ENCODE data around the gene PLXNA4.

The PLXNA4 gene

DNA sequence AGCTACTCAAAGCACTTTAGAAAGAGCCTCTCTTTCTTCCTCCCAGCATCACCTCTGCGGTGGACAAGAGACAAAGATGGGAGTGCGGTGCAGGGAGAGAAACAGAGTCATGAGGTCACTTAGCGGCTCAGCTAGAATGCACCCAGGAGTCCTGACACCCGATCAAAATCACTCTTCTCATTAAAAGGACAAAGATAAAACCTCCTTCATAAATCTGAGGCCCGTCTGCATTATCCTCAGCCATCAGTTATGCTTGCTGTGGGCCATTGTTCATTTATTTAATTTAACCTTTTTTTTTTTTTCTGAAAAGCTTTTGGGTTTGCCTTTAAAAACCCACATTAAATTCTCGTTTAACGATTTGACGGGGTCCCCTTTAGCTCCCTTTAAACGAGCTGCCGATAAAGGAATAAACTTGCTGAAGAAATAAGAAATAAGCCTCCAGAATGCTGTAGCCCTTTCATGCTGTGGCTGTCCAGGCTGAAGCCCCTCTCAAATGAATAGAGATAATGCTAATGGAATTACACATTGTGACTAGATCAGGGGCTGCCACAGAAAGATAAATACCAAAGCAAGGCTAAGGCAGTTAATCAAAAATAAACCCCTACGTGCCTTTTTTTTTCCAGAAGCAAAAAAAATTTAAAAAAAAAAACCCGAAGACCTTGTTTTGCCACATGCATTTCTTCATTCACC, 16.1 kb upstream of the PLXNA4 start:
- no peak for DNase-seq

DNA sequence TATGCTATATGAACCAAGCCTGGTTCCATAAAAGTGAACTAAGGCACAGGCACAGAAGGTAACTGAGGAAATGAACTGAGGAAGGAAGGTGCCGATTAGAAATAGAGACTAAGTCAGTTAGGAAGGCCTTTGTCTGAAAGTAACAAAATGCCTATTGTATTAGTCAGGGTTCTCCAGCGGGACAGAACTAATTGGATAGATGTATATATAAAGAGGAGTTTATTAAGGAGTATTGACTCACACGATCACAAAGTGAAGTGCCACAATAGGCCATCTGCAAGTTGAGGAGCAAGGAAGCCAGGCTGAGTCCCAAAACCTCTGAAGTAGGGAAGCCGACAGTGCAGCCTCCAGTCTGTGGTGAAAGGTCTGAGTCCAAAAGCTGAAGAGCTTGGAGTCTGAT, 13.9 kb upstream of the PLXNA4 start:
- DNase-seq: no peak

DNA sequence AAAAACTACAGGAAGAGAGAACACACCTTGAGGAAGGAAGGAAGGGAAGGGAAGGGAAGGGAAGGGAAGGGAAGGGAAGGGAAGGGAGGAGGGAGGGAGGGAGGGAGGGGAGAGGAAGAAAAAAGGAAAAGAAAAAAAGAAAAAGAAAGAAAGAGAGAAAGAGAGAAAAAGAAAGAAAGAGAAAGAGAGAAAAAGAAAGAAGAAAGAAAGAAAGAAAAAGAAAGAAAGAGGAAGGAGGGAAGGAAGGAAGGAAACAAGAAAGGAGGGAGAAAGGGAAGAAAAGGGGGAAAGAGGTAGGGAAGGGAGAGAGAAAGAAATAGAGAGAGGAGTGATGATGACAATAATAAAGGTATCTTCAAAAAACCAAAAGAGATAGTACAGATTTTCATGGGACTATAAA, 12.3 kb upstream of the PLXNA4 start:
- DNase-seq: no peak

DNA sequence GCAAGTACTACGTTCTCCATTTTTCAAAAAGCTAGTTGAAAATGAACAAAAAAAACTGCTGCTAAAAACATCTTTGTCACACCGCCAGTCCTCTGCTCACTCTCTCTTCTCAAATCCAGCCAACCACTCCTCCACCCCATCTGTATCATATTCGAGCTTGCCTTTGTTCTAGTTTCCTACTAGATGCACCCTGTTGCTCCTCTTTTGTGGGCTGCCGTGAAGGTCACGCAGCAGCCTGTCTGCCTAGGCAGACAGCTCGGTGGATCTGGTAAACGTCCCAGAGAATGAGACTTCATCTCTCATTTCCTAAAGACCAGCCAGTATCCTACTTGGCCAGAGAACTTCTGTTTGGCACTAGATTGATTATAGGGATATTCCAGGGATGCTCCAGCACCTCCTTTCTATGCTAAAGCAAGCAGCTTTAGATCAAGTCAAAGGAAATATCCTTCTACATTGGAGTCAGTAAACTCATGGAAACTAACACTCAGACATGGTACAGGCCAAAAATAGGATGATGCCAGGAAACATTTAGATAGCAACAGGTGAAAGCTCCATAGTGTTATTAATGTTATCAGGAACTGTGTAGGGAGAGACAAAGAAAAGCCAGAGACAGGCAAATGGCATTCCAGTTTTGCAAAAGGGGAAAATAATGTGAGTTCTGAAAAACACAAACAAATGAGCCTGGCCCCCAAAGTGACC, 8.7 kb upstream of the PLXNA4 start:
- no peak for DNase-seq

DNA sequence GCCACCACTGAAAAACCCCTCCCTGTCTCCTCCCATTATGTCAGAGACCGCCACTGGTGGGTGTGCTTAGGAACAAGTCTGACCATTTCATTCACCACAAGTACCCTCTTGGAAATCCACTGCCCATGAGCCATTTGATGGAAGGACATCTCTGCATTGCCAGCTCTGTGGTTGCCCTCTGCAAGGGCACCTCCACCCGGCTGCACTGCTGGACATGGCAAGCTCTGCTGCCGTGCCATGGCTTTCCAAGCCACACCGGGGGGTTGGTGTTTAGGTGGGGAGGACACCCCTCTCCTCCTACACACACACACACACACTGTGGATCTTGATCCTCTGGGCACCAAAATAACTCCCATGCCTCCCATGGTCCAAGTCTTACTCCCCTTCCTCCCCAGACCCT, 5.2 kb upstream of the PLXNA4 start:
- DNase-seq: no peak

DNA sequence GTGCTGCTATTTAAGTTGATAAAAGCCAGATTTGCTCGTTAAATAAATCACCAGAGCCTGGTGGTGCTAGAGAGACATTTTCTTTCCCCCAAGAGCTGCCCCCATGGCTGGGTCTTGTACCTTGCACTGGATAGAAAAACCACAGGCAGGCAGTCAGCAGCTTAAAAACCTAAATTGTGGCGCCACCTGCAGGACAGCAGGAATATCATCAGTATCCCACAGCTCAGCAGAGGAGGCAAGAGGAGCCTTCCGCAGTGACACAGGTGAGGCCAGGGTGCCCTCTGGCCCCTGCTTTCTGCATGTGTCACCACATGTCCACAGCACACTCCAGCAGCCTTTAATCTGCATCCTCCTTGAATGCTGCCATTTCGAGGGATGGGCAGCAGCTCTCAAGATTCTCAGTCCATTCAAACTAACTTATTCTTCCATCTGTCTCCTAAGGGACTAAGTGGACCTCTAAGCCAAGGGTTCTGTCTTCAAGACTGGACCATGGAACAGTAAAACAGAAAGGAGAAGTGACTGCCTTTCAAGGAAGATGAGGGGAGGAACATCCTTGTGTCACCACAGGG, 4.5 kb upstream of the PLXNA4 start:
- peak; percentile 65 for DNase-seq

DNA sequence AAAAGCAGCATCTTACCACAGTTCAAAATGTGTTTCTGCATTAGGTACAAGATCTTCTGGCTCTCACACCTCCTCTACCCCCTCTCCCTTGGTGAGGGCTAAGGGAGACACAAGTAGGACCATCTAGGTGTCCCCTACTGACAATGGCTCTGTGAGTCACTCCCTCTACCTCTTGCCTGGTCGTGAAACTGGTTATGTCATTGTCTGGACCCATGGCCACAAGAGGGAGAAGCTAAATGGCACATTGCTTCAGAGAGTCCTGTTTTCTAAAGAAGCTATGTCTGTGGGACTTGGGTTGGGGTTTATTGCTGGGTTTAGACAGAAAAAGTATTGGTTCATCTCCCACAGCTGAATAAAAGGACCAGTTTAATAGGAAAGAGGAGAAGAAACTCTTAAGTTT, 4.0 kb upstream of the PLXNA4 start:
- no peak for DNase-seq

DNA sequence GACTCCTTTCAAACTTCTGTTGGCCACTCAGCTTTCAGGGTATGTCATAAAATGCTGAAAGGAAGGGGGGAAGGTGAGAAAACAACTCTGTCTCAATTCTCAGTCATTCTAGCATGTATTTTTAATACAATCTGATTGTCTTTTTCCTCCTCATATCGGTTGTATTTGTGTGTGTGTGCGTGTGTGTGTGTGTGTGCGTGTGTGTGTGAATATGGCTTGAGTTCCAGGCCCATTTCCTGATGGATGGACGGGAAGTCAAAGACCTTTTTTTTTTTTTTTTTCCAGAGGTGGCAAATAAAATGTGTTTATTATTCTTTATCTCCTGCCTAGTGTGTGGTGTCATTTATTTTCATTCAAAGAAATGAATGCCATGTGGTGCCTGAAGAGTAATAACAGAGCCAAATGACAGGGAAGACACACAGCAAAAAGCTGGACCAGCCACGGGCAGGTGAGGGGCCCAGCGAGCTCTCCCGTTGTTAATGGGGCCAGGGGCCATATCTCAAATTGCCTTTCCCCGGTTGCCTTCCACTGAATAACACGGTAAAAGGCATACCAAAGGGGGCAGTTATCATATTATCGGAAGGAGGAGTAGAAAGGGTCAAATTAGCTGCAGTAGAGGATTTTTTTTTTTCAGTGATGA, 3.1 kb upstream of the PLXNA4 start:
- no peak for DNase-seq

DNA sequence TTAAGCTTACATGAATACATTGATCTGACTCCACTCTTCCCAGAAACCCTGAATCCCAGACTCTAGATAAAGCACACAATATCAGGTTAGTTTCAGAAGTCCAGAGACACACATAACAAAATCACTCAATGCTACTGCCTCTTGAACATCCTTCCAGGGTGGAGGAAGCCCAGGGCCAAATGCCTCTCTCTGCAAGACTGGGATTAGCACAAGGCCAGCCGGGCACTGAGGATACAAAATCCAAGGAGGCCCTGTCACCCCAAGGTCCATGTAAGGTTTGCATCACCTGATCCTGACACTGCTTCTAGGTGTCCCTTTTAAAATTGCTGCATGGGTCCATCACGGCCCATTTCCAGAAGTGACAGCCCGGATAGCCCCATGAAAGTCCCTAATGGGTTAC, 2.6 kb upstream of the PLXNA4 start:
- no peak for DNase-seq

DNA sequence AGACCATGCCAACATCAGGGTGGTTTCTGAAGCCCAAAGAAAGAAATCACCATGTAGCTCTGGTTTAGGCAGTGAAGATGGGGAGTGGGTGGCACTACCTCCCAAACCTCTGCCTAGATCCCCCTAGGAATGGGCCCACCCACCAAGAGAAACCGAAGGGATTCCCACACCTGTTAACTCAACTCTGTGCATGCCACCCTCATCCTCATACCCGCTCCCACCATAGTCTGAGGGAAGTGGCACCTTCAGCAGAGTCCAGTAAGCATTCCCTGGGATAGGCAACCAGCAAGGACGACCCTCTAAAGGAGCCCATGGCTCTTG, 1.7 kb upstream of the PLXNA4 start:
- DNase-seq: no peak

DNA sequence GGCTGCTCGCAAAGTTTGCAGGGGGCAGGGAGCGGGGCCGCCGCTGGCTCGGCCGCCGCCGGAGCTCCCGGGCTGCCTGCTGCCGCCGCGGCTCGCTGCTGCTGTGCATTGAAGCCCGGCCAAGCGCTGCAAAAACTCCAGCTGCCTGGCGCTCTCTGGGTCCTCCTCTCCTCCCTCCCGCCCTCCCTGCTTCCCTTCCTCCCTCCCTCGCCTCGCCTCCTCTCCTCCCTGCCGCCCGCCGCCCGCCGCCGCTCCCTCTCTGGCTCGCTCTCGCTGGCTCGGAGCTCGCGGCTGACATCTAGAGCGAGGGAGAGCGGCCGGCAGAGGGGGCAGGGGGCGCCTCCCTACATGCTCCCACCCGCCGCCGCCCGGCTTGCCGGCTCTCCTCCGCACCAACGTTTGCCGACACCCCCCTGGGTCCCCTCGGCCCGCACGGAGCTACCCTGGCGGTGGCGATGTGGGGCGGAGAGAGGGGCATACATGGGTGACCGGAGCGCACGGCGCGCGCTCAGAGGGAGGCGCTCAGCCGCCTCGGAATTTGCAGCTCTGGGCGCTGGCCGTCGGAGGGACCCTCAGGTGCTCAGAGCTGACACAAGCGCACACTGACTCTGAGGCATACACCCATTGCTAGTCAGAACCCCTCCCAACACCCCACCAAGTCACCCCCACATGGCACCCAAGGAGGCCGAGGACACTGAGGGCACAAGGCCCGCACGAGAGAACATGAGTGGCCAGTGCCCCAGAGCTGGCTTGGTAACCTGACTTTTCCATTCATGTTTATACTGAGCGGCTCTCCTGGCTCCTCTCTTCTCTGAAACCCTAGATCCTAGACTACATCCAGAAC, 1.2 kb upstream of the PLXNA4 start:
- peak; percentile 72 for DNase-seq

DNA sequence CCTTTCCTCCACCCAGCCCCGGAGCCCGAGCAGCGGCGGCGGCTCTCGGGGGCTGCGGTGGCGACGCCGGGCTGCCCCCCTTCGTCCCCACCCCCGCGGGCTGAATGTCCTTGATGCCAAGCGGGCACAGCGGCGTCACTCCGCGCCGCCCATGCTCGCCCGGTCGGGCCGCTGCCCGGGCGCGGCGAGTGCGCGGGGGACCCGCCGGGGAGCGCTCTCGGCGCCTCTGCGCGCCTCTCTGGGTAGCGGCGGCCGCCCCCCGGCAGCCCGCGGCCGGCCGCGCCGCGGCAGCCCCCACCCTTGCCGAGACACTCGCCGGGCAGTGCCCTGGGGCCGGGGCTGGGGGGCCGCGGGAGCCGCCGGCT, 433 bp upstream of the PLXNA4 start:
- DNase-seq: no peak

DNA sequence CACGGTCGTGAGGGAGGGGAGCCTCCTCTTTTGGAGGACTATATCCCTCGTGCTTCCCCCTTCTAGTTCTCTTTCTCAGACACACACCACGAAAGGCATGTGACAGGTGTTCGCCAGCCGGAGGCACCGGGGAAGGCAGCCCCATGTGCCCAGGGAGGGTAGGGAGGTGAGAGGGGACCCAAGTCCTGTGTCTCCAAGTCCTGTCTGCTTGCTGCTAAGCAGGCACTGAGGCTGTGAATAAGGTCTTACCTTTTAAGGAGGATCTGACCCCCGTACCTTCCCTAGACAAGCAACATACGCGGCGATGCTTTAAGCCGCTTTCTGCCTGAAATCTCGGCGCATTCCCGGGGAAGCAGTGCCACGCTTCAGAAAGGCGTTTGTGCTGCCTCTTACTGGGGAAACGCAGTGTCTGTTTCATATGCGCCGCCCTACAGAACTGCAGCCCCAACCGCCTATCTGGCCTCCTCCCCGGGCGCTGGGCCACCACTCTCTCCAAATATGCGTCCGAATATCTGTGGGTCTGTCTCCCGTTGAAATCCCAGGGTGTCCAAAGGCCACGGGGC, 770 bp downstream of the PLXNA4 start:
- DNase-seq: peak; percentile 37

DNA sequence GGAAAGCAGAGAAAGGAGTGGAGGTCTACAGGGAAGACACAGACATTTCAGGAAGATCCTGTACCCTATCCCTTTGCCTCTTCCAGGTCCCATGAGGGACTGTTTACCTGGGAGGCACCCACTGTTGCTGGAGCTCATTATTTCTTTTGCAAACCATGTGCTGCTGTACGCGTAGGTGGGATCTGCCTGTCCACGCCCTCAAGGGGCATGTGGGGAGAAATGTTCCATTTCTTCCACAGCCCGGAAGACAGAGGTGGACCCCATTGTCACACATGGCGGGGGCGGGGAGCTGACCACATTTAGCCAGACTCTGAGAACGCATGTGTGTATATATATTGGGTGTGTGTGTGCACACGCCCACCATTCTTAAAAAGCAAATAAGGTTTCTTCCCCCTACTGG, 2.0 kb downstream of the PLXNA4 start:
- no peak for DNase-seq

DNA sequence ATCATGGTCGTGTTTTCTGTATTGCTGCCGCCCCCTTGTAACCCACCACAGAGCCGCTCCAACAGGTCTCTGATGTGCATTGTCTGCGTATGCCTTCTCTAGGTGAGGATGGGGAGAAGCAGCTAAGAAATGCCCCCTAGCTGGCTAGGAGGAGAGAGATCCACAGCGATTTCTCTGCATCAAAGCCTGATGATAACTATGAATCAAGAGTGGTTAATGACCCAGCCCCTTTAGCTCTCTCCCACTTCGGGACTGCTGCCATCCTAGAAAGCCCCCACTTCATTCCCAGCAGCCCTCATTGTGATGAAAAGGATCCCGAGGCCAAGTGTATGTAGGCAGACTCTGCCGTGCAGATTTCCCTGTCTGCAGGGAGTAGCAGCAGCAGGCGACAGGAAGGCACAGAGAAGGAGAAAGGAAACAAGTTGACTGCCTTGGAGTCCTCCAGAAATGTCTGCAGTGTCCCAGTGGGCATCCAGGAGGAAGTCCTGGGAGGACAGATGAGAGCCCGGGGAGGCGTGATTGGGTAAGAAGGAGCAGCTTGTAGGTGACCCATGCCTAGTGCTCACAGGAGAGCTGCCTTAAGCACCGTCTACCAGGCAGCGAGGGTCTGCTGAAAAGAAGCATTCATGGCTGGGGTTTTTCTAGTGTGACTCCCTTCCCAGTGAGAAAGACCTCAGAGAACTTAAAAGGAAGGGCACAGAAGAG, 2.9 kb downstream of the PLXNA4 start:
- DNase-seq: no peak

DNA sequence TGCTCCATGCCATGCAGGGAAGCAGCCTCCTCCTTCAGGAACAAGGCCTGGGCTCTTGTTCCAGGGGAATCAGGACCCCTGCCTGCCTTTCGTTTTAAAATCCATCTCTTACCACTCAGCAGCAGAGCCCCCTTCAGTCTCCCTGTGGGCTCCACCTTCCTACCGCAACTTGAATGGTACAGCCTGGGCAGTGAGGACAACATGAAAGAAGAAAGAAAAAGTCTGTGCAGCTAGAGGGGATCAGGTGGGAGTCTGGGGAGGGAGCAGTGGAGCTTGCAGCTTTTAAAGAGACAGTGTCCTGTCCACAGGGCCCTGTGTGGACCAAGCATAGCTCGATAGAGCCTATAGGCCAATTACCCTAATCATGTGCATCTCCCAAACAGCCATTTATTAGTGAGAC, 3.7 kb downstream of the PLXNA4 start:
- DNase-seq: no peak

DNA sequence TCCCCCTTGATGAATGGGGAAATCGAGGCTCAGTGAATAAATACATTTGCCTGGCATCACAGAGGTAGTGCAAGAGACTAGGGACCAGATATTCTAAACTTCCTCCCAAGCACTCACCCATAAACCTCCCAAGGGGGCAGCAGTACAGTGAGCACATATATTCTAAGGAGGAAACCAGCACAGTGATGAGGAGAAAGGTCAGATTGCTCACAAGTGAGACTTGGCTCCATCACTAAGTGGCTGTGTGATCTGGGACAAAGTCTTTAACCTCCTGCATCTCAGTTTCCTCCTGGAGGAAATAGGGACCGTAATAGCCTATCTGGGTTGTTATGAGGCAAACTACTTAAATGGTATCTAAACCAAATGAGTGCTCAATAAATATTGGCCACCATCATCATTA, 4.3 kb downstream of the PLXNA4 start:
- DNase-seq: no peak

DNA sequence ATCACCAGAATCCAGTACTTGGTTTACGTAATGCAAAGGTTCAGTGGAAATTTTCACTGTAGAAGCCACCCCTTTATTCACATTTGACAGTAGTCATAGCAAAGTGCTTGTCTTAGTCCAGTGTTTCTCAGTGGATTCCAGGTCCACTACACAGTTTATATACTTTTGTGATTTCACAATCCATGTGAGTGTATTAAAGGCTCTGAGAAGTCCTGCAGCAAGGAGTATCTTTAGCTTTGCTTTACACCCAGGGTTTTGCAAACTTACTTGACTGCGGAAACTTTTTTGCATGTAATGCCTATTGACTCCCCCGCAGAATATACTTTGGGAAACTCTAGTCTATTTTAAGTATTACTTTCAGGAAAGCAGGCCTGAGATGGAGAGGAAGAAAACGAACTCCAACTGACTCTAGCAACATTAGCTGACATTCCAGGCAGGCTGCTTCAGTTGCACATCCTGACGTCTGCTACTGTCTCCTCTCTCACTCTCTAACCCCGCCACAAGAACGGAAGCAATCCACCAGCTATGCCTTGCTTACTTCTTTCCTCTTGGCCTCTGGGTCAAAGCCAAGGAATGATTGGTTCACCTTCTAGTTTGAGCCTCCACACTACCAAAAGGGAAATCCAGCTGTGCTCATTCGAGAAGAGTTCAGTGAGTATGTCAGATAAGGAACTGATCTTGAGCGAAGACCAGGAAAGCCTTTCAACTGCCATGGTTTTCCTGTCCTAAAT, 6.2 kb downstream of the PLXNA4 start:
- no peak for DNase-seq

DNA sequence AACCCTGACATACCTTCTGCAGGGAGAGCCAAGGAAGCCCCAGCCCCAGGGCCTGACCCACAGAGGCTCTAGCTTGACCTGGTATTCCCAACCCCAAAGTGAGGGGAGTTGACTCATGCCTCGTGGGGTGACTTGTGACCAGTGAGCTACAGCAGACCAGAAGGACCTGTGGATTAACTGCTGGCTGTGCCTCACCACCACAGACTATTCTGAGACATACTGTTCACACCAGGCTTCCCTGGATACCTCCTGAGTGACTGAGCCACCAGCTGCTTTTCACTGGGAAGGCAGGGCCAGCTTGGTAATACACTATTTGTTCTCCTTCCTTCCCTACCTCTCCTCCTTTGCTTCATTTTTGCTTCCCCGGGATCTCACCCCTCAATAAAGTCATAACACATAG, 7.3 kb downstream of the PLXNA4 start:
- no peak for DNase-seq

DNA sequence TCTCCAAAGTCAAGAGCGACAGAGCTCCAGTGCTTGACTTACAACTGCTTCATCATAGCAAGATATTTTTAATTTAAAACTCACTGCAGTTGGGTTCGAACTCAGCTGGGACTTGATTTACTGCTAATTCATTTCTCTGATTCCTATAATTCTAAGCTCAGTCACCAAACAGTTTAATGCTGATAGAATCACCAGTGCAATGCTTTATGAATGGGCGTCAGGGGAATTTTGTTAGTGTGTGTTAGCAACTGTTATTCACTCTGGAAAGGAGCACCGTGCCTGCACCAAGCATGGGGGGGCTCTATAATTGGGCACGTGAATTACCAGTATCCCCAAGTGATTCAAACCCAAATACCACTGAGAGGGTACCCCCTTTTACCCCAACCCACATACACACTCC, 10.4 kb downstream of the PLXNA4 start:
- no peak for DNase-seq

DNA sequence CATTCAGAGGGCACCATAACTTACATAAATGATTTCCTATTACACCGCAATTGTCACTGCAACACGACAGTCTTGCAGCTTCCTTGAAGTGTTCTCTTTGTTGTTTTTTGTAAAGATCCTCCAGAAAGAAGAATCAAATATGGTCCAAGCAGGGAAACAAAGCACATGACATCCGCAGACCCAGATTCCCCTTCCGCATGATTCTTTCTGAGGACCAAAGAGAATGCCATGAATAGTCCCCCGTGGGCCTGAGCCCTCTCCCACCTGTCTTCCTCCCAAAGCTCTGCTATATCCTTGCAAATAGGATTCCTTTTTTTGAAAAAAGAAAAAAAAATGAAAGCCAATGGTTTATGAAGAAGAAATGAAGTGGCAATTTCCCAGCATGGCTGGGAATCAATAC, 10.8 kb downstream of the PLXNA4 start:
- DNase-seq: no peak

DNA sequence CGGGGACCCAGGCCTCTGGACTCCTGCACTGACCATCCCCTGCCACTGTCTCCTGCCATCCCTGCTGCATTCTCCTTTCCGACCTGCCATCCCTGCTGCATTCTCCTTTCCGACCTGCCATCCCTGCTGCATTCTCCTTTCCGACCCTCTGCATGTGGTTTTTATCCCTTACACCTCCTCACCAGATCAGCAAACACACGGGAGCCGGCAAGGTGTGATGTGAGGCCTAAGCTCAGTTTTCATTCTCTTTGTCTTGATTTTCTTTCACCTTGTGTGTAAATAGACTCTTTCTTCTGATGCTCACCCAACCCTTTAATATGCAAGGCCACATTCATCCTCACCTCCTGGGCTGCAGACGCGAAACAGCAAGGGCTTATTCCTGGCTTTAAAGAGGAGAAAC, 11.4 kb downstream of the PLXNA4 start:
- DNase-seq: no peak
